Testis (tissue), 3 donors: ENCODE data around the gene AKAP3. TPM values are rescaled to one million over a fixed set of nuclear protein-coding genes. Genes with fewer than 3 reads are reported as not detected.

Experiments
- DNase-seq: peaks from one replicate; pipeline ENCODE4 v3.0.0-alpha.2; 2019
- H3K27ac ChIP-seq, 2 donors: fragments of 200-600 bp; sonication (generic); one replicate each; pipeline ENCODE4 v1.5.1; 2019
- H3K27me3 ChIP-seq: fragments of 200-600 bp; sonication (generic); one replicate; pipeline ENCODE4 v1.5.1; 2019
- H3K36me3 ChIP-seq: fragments of 200-600 bp; sonication (generic); one replicate; pipeline ENCODE4 v1.5.1; 2017; ENCODE audit warnings: low read depth; ENCODE audit errors: missing control alignments
- H3K4me1 ChIP-seq: fragments of 200-600 bp; sonication (generic); one replicate; pipeline ENCODE4 v1.5.1; 2019
- H3K4me3 ChIP-seq, 2 donors: fragments of 200-600 bp; sonication (generic); one replicate each; pipeline ENCODE4 v1.5.1; 2017 to 2019
- H3K9me3 ChIP-seq: fragments of 200-600 bp; sonication (generic); one replicate; pipeline ENCODE4 v1.5.1; 2017
- CTCF ChIP-seq, 3 experiments: fragments of 450-650 bp in 2 of 3; fragments of 200-600 bp in 1 of 3; sonication (generic) in 1 of 3; IDR thresholded peaks; one replicate each; pipeline ENCODE4 v1.5.1; 2016 to 2019; ENCODE audit warnings: antibody characterized with exemption in 3 of 3, mild to moderate bottlenecking in 2 of 3, moderate library complexity in 1 of 3
- POLR2A ChIP-seq: fragments of 450-650 bp; IDR thresholded peaks from one replicate; pipeline ENCODE4 v1.6.1; 2017; ENCODE audit warnings: antibody characterized with exemption, mild to moderate bottlenecking, moderate library complexity
- WGBS, 2 donors: methylation state at CpG; one replicate each; pipeline ENCODE4 v1.1.5; 2018; 5-methylcytosine and 5-hydroxymethylcytosine counted together
- intact Hi-C: fragments of 100-400 bp; cut with DNase I; formaldehyde crosslinking; loops from one replicate; pipeline ENCODE4 v1.15.1; 2023; ENCODE audit warnings: low total_unique reads
- polyA plus RNA-seq: library from polyadenylated mRNA; stranded (reverse); fragments of 350-450 nt; fragmentation: Illumina TruSeq; extraction: RNeasy Lipid Tissue Mini Kit (QIAGEN cat#74804); gene quantifications from one replicate; pipeline ENCODE4 v1.2.3, GENCODE V29; 2014; ENCODE audit warnings: low read depth, low replicate concordance; ENCODE audit not compliant: insufficient read depth
- total RNA-seq, 2 donors: library from RNA; depleted of rRNA; stranded (reverse); fragments of >200 nt; gene quantifications; one replicate each; pipeline ENCODE4 v1.2.3, GENCODE V29; 2016

AKAP3 gene
- total and polyA plus RNA-seq, 3 donors from 2014 or later = 71.0 to 251 (median 145) TPM

GRCh38 chr12:4595881-4596280 lies 53.0 kb downstream of the AKAP3 start:
- TF ChIP-seq POLR2A (no peak), CTCF (IDR thresholded peaks at IDR 0.05) (no peak)
- H3K4me3 ChIP-seq = no peak overlapping the region
- H3K9me3 ChIP-seq = no peaks in the 10 kb centered on the region
- no peaks in the 10 kb centered on the region for H3K4me1 ChIP-seq
- whole genome bisulfite sequencing, 2 donors = 97 to 98% methylated on average over 5 to 6 of the region's 6 CpGs
- H3K27ac ChIP-seq = no peak overlapping the region
- no peaks in the 10 kb centered on the region for H3K36me3 ChIP-seq
- H3K27me3 ChIP-seq = no peaks in the 10 kb centered on the region
- no peak for DNase-seq
- intact Hi-C loops = no loop called here

- H3K9me3 ChIP-seq = no peaks in the 10 kb centered on the region
- TF ChIP-seq CTCF (IDR thresholded peaks at IDR 0.05) (no peak), POLR2A (no peak)
- intact Hi-C loops = no loop called here
- no peaks in the 10 kb centered on the region for H3K4me1 ChIP-seq
- DNase-seq = no peak
- H3K36me3 ChIP-seq = no peaks in the 10 kb centered on the region
- no peak overlapping the region for H3K4me3 ChIP-seq
- no peaks in the 10 kb centered on the region for H3K27me3 ChIP-seq
- no peak overlapping the region for H3K27ac ChIP-seq
- 67 to 69% methylated on average over 7 of the region's 7 CpGs for whole genome bisulfite sequencing, 2 donors
Observed at GRCh38 chr12:4591180-4591687, 57.6 kb downstream of the AKAP3 start.

- H3K4me1 ChIP-seq = no peaks in the 10 kb centered on the region
- TF ChIP-seq CTCF (IDR thresholded peaks at IDR 0.05) (no peak), POLR2A (no peak)
- DNase-seq = no peak
- no peaks in the 10 kb centered on the region for H3K36me3 ChIP-seq
- H3K4me3 ChIP-seq = no peak overlapping the region
- H3K27me3 ChIP-seq = no peaks in the 10 kb centered on the region
- no peak overlapping the region for H3K27ac ChIP-seq
- WGBS, 2 donors = 51 to 85% methylated on average over 2 of the region's 2 CpGs
- intact Hi-C loops = no loop called here
- no peaks in the 10 kb centered on the region for H3K9me3 ChIP-seq
Observed at GRCh38 chr12:4589941-4590340, 58.9 kb downstream of the AKAP3 start.

GRCh38 chr12:4588916-4589315 lies 59.9 kb downstream of the AKAP3 start:
- H3K27me3 ChIP-seq = no peaks in the 10 kb centered on the region
- no peak overlapping the region for H3K27ac ChIP-seq
- H3K4me1 ChIP-seq = no peaks in the 10 kb centered on the region
- 96 to 97% methylated on average over 3 of the region's 3 CpGs for WGBS, 2 donors
- intact Hi-C loops = no loop called here
- no peaks in the 10 kb centered on the region for H3K36me3 ChIP-seq
- TF ChIP-seq POLR2A (no peak), CTCF (IDR thresholded peaks at IDR 0.05) (no peak)
- DNase-seq = no peak
- H3K9me3 ChIP-seq = no peaks in the 10 kb centered on the region
- H3K4me3 ChIP-seq = no peak overlapping the region

- no peaks in the 10 kb centered on the region for H3K9me3 ChIP-seq
- TF ChIP-seq POLR2A (no peak), CTCF (IDR thresholded peaks at IDR 0.05) (no peak)
- H3K4me1 ChIP-seq = no peaks in the 10 kb centered on the region
- H3K36me3 ChIP-seq = no peaks in the 10 kb centered on the region
- WGBS, 2 donors = 69 to 70% methylated on average over 9 of the region's 9 CpGs
- intact Hi-C loops = no loop called here
- H3K27ac ChIP-seq = no peak overlapping the region
- H3K27me3 ChIP-seq = no peaks in the 10 kb centered on the region
- no peak for DNase-seq
- H3K4me3 ChIP-seq = no peak overlapping the region
Observed at GRCh38 chr12:4587108-4587507, 61.7 kb downstream of the AKAP3 start.
